Measurements from ENCODE around the gene CPNE9. TPM values are rescaled to one million over a fixed set of nuclear protein-coding genes. Genes with fewer than 3 reads are reported as not detected.

Gene CPNE9
- total RNA-seq, 4 donors from 2014 or later: 0.33 to 0.42 TPM; not detected in 2

- intact Hi-C loops (cut with DNase I): loop anchor here (5.0 to 10.0 kb wide), 2 partner anchors 77 to 510 kb away; partner anchors contain the start of genes ARPC4 and TADA3
- peaks cover 3 to 18% (median 14%) of the 10 kb centered on the region in 4 donors for H3K4me1 ChIP-seq
- TF ChIP-seq CTCF (IDR thresholded peaks at IDR 0.05) (no peak), POLR2AphosphoS5 (IDR thresholded peaks at IDR 0.05) (no peak), EP300 (IDR thresholded peaks at IDR 0.05) (no peak), POLR2A (IDR thresholded peaks at IDR 0.05; ENCODE audit: low read depth) (no peak)
- no peaks in the 10 kb centered on the region for H3K27me3 ChIP-seq
- DNase-seq (ENCODE audit: extremely low spot score): no peak
- H3K4me3 ChIP-seq: no peak overlapping the region
- 35% methylated on average over 4 of the region's 4 CpGs for WGBS
- no peaks in the 10 kb centered on the region for H3K36me3 ChIP-seq
- H3K9me3 ChIP-seq: no peaks in the 10 kb centered on the region
- peak overlapping the region; percentile 46 to 75 (median 63) for H3K27ac ChIP-seq (replicated peaks in 1 of 4)
Measured at GRCh38 chr3:9715136-9715535, 11.5 kb downstream of the CPNE9 start.

GRCh38 chr3:9715764-9716437, 12.3 kb downstream of the CPNE9 start:
- TF ChIP-seq POLR2A (IDR thresholded peaks at IDR 0.05; ENCODE audit: low read depth) (no peak), EP300 (IDR thresholded peaks at IDR 0.05) (no peak), POLR2AphosphoS5 (IDR thresholded peaks at IDR 0.05) (peak; percentile 80), CTCF (IDR thresholded peaks at IDR 0.05) (peak; percentile 75 to 90 (median 88))
- DNase-seq (ENCODE audit: extremely low spot score): peak; percentile 94
- Histone ChIP-seq H3K4me1 (peaks cover 3 to 18% (median 14%) of the 10 kb centered on the region in 4 donors), H3K36me3 (no peaks in the 10 kb centered on the region), H3K9me3 (no peaks in the 10 kb centered on the region), H3K27me3 (no peaks in the 10 kb centered on the region), H3K4me3 (no peak overlapping the region), H3K27ac (replicated peaks in 1 of 4) (peak overlapping the region; percentile 55 to 75 (median 68))
- intact Hi-C loops (cut with DNase I): loop anchor here (5.0 to 10.0 kb wide), 2 partner anchors 76 to 509 kb away; partner anchors contain the start of genes ARPC4 and TADA3
- WGBS: 31% methylated on average over 6 of the region's 6 CpGs

DNA sequence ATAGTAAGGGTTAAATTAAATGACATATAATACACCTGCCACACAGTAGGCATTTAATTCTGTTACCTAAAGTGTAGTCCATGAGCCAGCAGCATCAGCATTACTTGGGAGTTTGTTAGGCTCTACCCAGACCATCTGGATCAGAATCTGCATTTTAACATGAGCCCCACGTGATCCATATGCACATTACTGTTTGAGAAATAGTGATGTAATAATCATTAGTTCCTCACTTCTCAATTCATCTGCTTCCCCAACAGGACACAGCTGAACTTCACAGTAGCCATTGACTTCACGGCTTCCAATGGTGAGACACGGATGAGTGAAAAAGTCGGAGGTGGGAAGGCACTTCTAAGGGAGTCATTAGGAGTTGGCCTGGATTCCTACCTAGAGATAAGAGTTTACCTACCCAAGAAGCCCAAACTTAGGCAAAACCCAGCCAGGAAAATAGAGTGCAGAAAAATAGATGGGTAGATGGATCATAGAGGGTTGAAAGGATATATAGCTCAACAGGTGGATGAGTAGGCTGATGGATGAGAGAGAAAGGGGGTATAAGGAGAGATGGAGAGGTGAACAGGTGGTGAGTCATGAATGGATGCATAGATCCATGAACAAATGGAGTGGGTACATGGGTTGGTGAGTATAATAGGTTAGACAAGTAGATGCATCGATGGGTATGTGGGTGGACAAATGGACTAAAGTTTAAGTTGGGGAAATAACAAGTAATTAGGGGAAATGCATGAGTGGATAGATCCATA, 13.3 kb downstream of the CPNE9 start:
- Histone ChIP-seq H3K9me3 (no peaks in the 10 kb centered on the region), H3K4me1 (peaks cover 3 to 18% (median 14%) of the 10 kb centered on the region in 4 donors), H3K27me3 (no peaks in the 10 kb centered on the region), H3K27ac (replicated peaks in 1 of 4) (peak overlapping the region in 2 of 4 donors; percentile 71 to 75), H3K36me3 (no peaks in the 10 kb centered on the region), H3K4me3 (no peak overlapping the region)
- intact Hi-C loops (cut with DNase I): loop anchor here (5.0 to 10.0 kb wide), 2 partner anchors 75 to 508 kb away; partner anchors contain the start of genes ARPC4 and TADA3
- DNase-seq (ENCODE audit: extremely low spot score): no peak
- no peak for TF ChIP-seq CTCF (IDR thresholded peaks at IDR 0.05)
- TF ChIP-seq EP300 (IDR thresholded peaks at IDR 0.05): no peak
- TF ChIP-seq POLR2AphosphoS5 (IDR thresholded peaks at IDR 0.05): no peak
- TF ChIP-seq POLR2A (IDR thresholded peaks at IDR 0.05; ENCODE audit: low read depth): no peak
- 74% methylated on average over 5 of the region's 5 CpGs for WGBS

GRCh38 chr3:9717563-9717962, 13.9 kb downstream of the CPNE9 start:
- no peak for TF ChIP-seq EP300 (IDR thresholded peaks at IDR 0.05)
- TF ChIP-seq POLR2A (IDR thresholded peaks at IDR 0.05; ENCODE audit: low read depth): no peak
- TF ChIP-seq CTCF (IDR thresholded peaks at IDR 0.05): no peak
- no peak for TF ChIP-seq POLR2AphosphoS5 (IDR thresholded peaks at IDR 0.05)
- WGBS: 92% methylated on average over 1 of the region's 1 CpG
- H3K9me3 ChIP-seq: no peaks in the 10 kb centered on the region
- no peak overlapping the region for H3K27ac ChIP-seq (replicated peaks in 1 of 4)
- peaks cover 3 to 18% (median 14%) of the 10 kb centered on the region in 4 donors for H3K4me1 ChIP-seq
- intact Hi-C loops (cut with DNase I): loop anchor here (5.0 to 10.0 kb wide), 2 partner anchors 75 to 507 kb away; partner anchors contain the start of genes ARPC4 and TADA3
- no peaks in the 10 kb centered on the region for H3K36me3 ChIP-seq
- DNase-seq (ENCODE audit: extremely low spot score): no peak
- no peak overlapping the region for H3K4me3 ChIP-seq
- no peaks in the 10 kb centered on the region for H3K27me3 ChIP-seq
